Type B pancreatic cell (in vitro differentiated cells): ENCODE data around the gene RFT1. TPM values are rescaled to one million over a fixed set of nuclear protein-coding genes. Genes with fewer than 3 reads are reported as not detected.

ENCODE experiments used
- DNase-seq: peaks from one replicate; pipeline ENCODE4 v3.0.0; 2021; ENCODE audit warnings: mixed read lengths; ENCODE audit not compliant: unreplicated experiment; ENCODE audit errors: extremely low spot score
- H3K27ac Mint-ChIP-seq: 2 replicates; pipeline ENCODE4 v1.8.0; 2021; ENCODE audit warnings: mild to moderate bottlenecking, mixed read lengths
- H3K27me3 Mint-ChIP-seq: 2 replicates; pipeline ENCODE4 v1.8.0; 2021; ENCODE audit warnings: mixed read lengths
- H3K36me3 Mint-ChIP-seq: 2 replicates; pipeline ENCODE4 v1.8.0; 2021; ENCODE audit warnings: mixed read lengths
- H3K4me1 Mint-ChIP-seq: one replicate; pipeline ENCODE4 v1.8.0; 2021; ENCODE audit warnings: mixed read lengths; ENCODE audit not compliant: unreplicated experiment
- H3K4me3 Mint-ChIP-seq: 2 replicates; pipeline ENCODE4 v1.8.0; 2021; ENCODE audit warnings: mild to moderate bottlenecking, mixed read lengths
- H3K9me3 Mint-ChIP-seq: 2 replicates; pipeline ENCODE4 v1.8.0; 2021; ENCODE audit warnings: mixed read lengths
- total RNA-seq: library from RNA; stranded (reverse); gene quantifications from 2 replicates; pipeline ENCODE4 v1.2.1, GENCODE V29; 2021; ENCODE audit warnings: low replicate concordance
- TF ChIP-seq, protein P1 (sequence below): fragments of 200-600 bp; sonication (generic); conservative IDR thresholded peaks from 2 replicates; pipeline ENCODE4 v1.5.0; 2021; ENCODE audit warnings: antibody characterized with exemption, mild to moderate bottlenecking

The RFT1 gene
- total RNA-seq, 1 donor from 2014 or later: 31.0 TPM

DNA sequence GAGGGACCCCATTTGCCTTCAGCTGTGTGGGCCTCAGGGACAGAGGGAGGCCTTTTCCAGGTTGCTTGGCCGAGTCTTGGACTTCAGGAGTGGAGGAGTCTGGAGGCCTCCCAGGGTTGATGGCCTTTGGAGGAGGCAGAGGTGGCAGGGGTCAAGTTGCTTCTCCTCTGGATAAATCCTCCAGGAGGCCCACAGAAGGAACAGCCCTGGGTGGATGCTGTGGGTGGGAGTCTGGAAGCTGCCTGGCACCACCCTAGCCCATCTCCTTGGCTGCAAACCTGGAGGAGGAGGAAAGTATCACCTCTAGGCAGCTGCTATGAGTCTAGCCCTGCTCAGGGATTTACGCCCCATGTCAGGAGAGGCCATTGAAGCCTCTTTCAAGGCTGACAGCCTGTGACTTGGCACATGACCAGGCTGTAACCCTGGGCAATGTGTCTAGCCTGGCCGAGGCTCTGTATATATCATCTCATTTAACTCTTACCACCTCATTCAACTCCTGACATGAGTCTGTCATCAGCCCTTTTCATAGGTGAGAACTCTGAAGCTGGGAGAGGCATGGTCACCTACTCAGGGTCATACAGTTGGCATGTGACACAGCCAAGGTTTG, 27.8 kb upstream of the RFT1 start:
- Mint-ChIP-seq H3K36me3 (no peaks in the 10 kb centered on the region), H3K9me3 (no peaks in the 10 kb centered on the region), H3K27me3 (peaks cover 28% of the 10 kb centered on the region), H3K27ac (no peak overlapping the region), H3K4me3 (no peak overlapping the region), H3K4me1 (peaks cover 37% of the 10 kb centered on the region)
- TF ChIP-seq, protein P1, sequence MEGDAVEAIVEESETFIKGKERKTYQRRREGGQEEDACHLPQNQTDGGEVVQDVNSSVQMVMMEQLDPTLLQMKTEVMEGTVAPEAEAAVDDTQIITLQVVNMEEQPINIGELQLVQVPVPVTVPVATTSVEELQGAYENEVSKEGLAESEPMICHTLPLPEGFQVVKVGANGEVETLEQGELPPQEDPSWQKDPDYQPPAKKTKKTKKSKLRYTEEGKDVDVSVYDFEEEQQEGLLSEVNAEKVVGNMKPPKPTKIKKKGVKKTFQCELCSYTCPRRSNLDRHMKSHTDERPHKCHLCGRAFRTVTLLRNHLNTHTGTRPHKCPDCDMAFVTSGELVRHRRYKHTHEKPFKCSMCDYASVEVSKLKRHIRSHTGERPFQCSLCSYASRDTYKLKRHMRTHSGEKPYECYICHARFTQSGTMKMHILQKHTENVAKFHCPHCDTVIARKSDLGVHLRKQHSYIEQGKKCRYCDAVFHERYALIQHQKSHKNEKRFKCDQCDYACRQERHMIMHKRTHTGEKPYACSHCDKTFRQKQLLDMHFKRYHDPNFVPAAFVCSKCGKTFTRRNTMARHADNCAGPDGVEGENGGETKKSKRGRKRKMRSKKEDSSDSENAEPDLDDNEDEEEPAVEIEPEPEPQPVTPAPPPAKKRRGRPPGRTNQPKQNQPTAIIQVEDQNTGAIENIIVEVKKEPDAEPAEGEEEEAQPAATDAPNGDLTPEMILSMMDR: no peak
- DNase-seq: no peak

DNA sequence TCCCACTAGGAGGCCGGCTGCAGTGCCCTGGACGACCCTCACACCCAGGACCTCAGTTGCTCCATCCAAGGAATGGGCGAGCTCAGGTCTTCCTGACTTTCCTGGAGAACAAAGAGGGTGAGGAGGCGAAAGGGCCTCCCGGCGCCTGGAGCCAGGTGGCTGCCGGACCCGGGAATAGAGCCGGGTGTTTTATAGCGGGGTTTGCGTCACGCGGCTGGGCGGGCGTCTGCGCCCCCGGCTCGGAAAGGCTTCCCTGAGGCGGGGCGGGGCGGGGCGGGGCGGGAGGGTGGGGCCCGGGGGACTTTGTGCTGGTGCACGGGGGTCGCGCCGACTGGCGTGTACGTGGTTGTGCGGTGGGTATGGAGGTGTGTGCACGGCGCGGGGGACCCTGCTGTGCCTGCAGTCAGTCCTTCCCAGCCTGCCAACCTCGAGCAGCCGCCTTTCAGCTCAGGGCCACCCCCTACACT, 26.2 kb upstream of the RFT1 start:
- Mint-ChIP-seq H3K4me3 (no peak overlapping the region), H3K36me3 (no peaks in the 10 kb centered on the region)

DNA sequence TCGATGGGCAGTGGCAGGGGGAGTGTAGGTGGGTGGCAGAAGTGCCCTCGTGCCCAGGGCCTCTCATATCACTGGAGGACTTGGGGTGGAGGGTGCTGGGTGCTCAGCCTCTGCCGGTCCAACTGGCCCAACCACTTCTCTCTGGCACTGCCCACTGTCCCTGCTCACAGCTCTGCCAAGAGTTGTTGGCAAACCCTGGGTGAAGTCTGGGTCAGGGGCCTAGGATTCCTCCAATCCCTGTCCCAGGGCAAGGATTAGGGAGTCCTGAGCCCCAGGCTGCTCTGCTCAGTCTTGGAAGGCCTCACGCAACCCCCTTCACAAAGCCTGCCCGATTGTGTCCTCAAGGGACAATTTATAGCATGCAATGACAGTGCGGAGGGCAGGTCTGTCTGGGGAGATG, 25.5 kb upstream of the RFT1 start:
- Mint-ChIP-seq H3K9me3 (no peaks in the 10 kb centered on the region), H3K4me3 (no peak overlapping the region), H3K27ac (no peak overlapping the region), H3K27me3 (peaks cover 25% of the 10 kb centered on the region), H3K4me1 (peaks cover 28% of the 10 kb centered on the region), H3K36me3 (no peaks in the 10 kb centered on the region)
- TF ChIP-seq, protein P1: no peak
- no peak for DNase-seq

More for the DNA sequence above, 26.2 kb upstream of the RFT1 start:
- Mint-ChIP-seq H3K4me1 (peaks cover 28% of the 10 kb centered on the region), H3K27ac (no peak overlapping the region), H3K27me3 (peaks cover 25% of the 10 kb centered on the region), H3K9me3 (no peaks in the 10 kb centered on the region)
- TF ChIP-seq, protein P1: no peak
- no peak for DNase-seq

DNA sequence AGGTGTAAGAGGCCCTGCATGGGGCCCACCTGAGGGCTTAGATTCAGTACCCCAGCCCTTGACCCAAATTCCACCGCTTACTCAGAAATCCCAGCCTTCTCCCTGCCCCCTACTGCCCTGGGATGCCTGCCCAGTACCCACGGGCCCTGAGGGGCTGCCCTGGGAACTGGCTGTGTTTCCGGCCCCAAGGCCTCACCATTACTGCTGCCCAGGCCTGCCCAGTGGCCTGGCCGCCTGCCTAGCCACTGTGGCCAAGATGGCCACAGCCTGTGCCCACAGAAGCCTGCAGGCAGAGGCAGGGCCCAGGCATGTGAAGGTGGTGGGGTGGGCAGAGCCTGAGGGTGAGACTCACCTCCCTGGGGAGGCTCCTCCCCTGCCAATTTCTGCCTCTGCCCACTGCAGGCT, 24.6 kb upstream of the RFT1 start:
- H3K36me3 Mint-ChIP-seq: no peaks in the 10 kb centered on the region
- no peak overlapping the region for H3K27ac Mint-ChIP-seq
- DNase-seq: no peak
- no peaks in the 10 kb centered on the region for H3K9me3 Mint-ChIP-seq
- TF ChIP-seq, protein P1: no peak
- peaks cover 19% of the 10 kb centered on the region for H3K27me3 Mint-ChIP-seq
- H3K4me1 Mint-ChIP-seq: peaks cover 22% of the 10 kb centered on the region
- no peak overlapping the region for H3K4me3 Mint-ChIP-seq

DNA sequence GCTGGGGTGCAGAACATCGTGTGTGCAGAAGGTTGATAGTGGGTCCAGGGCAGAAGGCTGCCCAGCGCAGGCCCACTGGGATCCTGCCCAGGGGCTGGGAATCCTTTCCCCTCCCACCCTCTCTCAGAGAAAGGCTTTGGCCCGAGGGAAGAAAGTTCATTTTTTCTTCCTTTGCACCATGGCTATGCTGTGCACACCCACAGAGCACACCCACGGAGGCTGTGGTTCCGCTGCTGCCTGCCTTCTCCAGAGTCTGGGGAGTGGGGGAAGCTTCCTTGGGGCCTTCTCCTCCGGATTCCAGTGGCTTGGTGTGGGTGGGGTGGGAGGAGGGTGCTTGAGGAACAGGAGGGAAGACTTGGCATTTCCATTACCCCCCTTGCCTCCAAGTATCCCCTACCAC, 23.7 kb upstream of the RFT1 start:
- Mint-ChIP-seq H3K27me3 (peaks cover 18% of the 10 kb centered on the region), H3K4me3 (peak overlapping the region; percentile 21), H3K27ac (no peak overlapping the region), H3K4me1 (peaks cover 19% of the 10 kb centered on the region), H3K36me3 (no peaks in the 10 kb centered on the region), H3K9me3 (no peaks in the 10 kb centered on the region)
- no peak for DNase-seq
- TF ChIP-seq, protein P1: no peak
